Smooth muscle cell (in vitro differentiated cells): ENCODE measurements around the gene MPND. TPM values are rescaled to one million over a fixed set of nuclear protein-coding genes. Genes with fewer than 3 reads are reported as not detected.
A peak's percentile ranks its signal among the peaks of the same experiment; 100 is the strongest.

Experiments
- DNase-seq: peaks from one replicate; lab custom pipeline; 2025; ENCODE audit not compliant: unreplicated experiment; lab: John Stamatoyannopoulos, UW
- H2AFZ ChIP-seq: fragments of 200-600 bp; sonication (generic); 2 replicates; pipeline ENCODE4 v1.6.0; 2016; ENCODE audit warnings: antibody characterized with exemption, low read depth, mild to moderate bottlenecking
- H3F3A ChIP-seq: fragments of 200-600 bp; sonication (generic); 2 replicates; pipeline ENCODE4 v1.6.0; 2017; ENCODE audit warnings: antibody characterized with exemption, low read depth
- H3K27ac ChIP-seq: fragments of 200-600 bp; sonication (generic); 2 replicates; pipeline ENCODE4 v1.5.1; 2016; ENCODE audit warnings: low read depth, mild to moderate bottlenecking
- H3K27me3 ChIP-seq: fragments of 200-600 bp; sonication (generic); 2 replicates; pipeline ENCODE4 v1.6.1; 2016; ENCODE audit warnings: low read depth, mild to moderate bottlenecking
- H3K36me3 ChIP-seq: fragments of 200-600 bp; sonication (generic); 2 replicates; pipeline ENCODE4 v1.5.1; 2016; ENCODE audit warnings: low read depth
- H3K4me1 ChIP-seq: fragments of 200-600 bp; sonication (generic); 2 replicates; pipeline ENCODE4 v1.5.1; 2016; ENCODE audit warnings: low read depth
- H3K4me2 ChIP-seq: fragments of 200-600 bp; sonication (generic); 2 replicates; pipeline ENCODE4 v1.6.0; 2016; ENCODE audit warnings: mild to moderate bottlenecking
- H3K4me3 ChIP-seq: fragments of 200-600 bp; sonication (generic); 2 replicates; pipeline ENCODE4 v1.5.1; 2016; ENCODE audit warnings: mild to moderate bottlenecking
- H3K79me2 ChIP-seq: fragments of 200-600 bp; sonication (generic); 2 replicates; pipeline ENCODE4 v1.6.0; 2016; ENCODE audit warnings: low read depth, mild to moderate bottlenecking
- H3K9ac ChIP-seq: fragments of 200-600 bp; sonication (generic); 2 replicates; pipeline ENCODE4 v1.6.0; 2016; ENCODE audit warnings: low read depth
- H3K9me3 ChIP-seq: fragments of 200-600 bp; sonication (generic); replicated peaks from 2 replicates; pipeline ENCODE4 v1.5.1; 2016; ENCODE audit warnings: low read depth
- H4K20me1 ChIP-seq: fragments of 200-600 bp; sonication (generic); 2 replicates; pipeline ENCODE4 v1.6.0; 2016; ENCODE audit warnings: low read depth
- WGBS: methylation state at CpG from one replicate; pipeline ENCODE4 v1.1.7; 2016; ENCODE audit warnings: low lambda C conversion rate; 5-methylcytosine and 5-hydroxymethylcytosine counted together
- polyA plus RNA-seq: library from polyadenylated mRNA; unstranded; fragments of >200 nt; fragmentation: Nextera tagmentation; extraction: Ambion mirVana; gene quantifications from 2 replicates; pipeline ENCODE4 v1.2.1, GENCODE V29; 2016
- total RNA-seq: library from RNA; depleted of rRNA; stranded (reverse); fragments of >200 nt; gene quantifications from 2 replicates; pipeline ENCODE4 v1.2.3, GENCODE V29; 2014
- TF ChIP-seq, protein P1 (sequence below): fragments of 200-600 bp; sonication (generic); IDR thresholded peaks from 2 replicates; pipeline ENCODE4 v1.5.1; 2017; ENCODE audit warnings: borderline replicate concordance, mild to moderate bottlenecking, antibody characterized with exemption; ENCODE audit not compliant: insufficient read depth, poor library complexity, severe bottlenecking

The MPND gene
- total and polyA plus RNA-seq, 2 experiments from 2014 or later: 3.9 to 10.9 TPM

DNA sequence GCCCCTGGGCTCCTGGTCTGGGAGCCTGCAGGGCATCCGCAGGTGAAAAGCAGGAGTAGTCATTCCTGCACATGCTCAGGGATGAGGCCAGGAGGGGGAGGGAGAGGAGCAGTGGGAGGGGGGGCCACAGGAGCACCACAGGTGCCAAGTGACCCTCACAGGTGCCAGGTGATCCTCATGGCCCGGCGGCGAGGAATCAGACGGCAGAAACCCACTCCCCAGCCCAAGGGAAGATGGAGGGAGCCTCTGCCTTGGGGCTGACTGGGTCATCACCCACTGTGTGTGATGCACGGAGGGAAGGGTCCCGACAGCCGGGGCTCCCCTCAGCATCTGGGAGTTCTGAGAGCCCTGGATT is 29.6 kb downstream of the MPND start:
- WGBS: 98% methylated on average over 7 of the region's 8 CpGs

DNA sequence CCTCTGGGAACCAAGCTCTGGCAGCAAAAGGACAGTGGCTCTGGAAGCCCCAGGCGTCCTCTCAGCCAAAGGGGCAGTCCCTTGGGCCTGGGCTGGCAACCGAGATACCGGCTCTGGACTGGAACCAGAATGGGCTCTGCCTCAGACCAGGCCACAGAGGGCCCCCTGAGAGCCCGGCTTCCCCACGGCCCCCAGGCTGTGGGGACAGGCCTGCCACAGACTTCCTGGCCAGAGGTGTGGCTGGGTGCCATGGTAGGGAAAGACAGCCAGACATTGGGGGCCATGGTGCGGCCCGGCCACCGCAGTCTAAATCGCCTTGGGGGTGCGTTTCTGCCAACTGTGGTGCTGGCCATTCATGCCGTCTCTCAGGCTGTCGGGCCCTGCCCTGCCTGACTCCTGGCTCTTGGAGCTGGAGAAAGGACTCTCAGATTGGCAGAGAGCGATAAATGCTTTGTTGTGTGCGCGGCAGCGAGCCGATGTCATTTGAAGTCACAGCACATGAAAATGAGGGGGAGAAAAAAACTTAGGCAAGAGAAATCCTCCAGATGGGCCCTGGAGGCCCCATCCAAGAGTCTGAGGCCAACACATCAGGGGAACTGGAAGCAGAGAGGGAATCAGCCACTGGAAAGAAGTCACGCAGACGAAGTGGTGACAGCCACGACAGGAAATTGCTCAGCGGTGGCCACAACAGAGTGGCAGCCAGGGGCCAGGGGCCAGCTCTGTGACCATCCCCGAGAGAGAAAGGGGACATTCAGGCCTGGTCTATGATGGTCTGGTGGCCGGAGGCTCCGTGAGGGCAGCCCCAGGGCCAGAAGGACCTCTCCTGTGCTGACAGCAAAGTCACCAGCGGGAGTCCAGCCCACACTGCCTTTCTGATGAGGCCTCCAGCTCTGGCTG is 30.5 kb downstream of the MPND start:
- peak overlapping the region; percentile 95 for H3K27ac ChIP-seq
- H3K27me3 ChIP-seq: no peaks in the 10 kb centered on the region
- no peaks in the 10 kb centered on the region for H3K36me3 ChIP-seq
- H4K20me1 ChIP-seq: peaks cover 100% of the 10 kb centered on the region
- H3K79me2 ChIP-seq: peaks cover 73% of the 10 kb centered on the region
- H3K4me2 ChIP-seq: peak overlapping the region; percentile 53
- no peak overlapping the region for H2AFZ ChIP-seq
- peaks cover 61% of the 10 kb centered on the region for H3K4me1 ChIP-seq
- no peak overlapping the region for H3K4me3 ChIP-seq
- TF ChIP-seq, protein P1, sequence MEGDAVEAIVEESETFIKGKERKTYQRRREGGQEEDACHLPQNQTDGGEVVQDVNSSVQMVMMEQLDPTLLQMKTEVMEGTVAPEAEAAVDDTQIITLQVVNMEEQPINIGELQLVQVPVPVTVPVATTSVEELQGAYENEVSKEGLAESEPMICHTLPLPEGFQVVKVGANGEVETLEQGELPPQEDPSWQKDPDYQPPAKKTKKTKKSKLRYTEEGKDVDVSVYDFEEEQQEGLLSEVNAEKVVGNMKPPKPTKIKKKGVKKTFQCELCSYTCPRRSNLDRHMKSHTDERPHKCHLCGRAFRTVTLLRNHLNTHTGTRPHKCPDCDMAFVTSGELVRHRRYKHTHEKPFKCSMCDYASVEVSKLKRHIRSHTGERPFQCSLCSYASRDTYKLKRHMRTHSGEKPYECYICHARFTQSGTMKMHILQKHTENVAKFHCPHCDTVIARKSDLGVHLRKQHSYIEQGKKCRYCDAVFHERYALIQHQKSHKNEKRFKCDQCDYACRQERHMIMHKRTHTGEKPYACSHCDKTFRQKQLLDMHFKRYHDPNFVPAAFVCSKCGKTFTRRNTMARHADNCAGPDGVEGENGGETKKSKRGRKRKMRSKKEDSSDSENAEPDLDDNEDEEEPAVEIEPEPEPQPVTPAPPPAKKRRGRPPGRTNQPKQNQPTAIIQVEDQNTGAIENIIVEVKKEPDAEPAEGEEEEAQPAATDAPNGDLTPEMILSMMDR: no peak
- H3F3A ChIP-seq: peaks cover 43% of the 10 kb centered on the region
- H3K9ac ChIP-seq: peak overlapping the region; percentile 84
- peak; percentile 84 for DNase-seq
- 42% methylated on average over 25 of the region's 25 CpGs for whole genome bisulfite sequencing
- H3K9me3 ChIP-seq: no peaks in the 10 kb centered on the region

More for the DNA sequence above, 29.6 kb downstream of the MPND start:
- peaks cover 43% of the 10 kb centered on the region for H3F3A ChIP-seq
- peak overlapping the region; percentile 95 for H3K27ac ChIP-seq
- TF ChIP-seq, protein P1: no peak
- no peak for DNase-seq
- no peaks in the 10 kb centered on the region for H3K36me3 ChIP-seq
- no peaks in the 10 kb centered on the region for H3K27me3 ChIP-seq
- H3K9ac ChIP-seq: no peak overlapping the region
- peaks cover 73% of the 10 kb centered on the region for H3K79me2 ChIP-seq
- H4K20me1 ChIP-seq: peaks cover 100% of the 10 kb centered on the region
- H2AFZ ChIP-seq: no peak overlapping the region
- no peaks in the 10 kb centered on the region for H3K9me3 ChIP-seq
- H3K4me2 ChIP-seq: peak overlapping the region; percentile 53
- no peak overlapping the region for H3K4me3 ChIP-seq
- peaks cover 61% of the 10 kb centered on the region for H3K4me1 ChIP-seq

DNA sequence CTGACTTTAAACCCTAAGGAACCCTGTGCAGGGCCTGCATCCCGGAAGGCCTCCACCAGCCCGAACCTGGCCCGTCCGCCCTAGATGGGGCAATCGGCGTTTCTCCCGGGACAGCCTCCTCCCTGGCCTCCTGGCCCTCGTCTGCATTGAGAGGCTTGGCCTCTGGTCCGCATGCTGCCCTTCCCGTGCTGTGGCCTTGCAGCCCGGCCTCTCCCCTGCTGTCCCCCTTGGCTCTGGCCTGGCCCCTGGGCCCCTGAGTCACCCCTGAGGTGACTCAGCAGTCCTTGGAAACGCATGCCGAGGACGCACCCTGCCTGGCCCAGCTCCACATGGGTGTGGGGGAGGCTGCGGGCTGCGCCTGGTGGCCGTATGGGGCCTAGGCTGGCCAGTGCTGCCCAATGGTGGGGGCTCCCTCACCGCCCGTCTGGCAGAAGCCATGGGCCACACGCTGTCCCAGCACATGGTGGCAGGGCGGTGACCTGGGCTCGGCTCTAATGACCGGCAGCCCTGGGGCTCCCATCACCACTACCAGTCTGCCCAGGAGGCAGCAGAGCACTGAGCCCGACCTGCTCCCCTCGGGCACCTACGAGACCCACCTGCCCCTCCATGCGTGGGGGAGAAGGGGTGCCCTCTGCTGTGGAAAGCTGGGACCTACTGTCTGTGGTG is 31.3 kb downstream of the MPND start:
- H3K4me1 ChIP-seq: peaks cover 53% of the 10 kb centered on the region

More for the DNA sequence above, 31.3 kb downstream of the MPND start:
- no peak overlapping the region for H3K4me3 ChIP-seq
- peaks cover 43% of the 10 kb centered on the region for H3F3A ChIP-seq
- peak overlapping the region; percentile 84 for H3K9ac ChIP-seq
- no peaks in the 10 kb centered on the region for H3K27me3 ChIP-seq
- peak; percentile 84 for DNase-seq
- H3K79me2 ChIP-seq: peaks cover 73% of the 10 kb centered on the region
- peak overlapping the region; percentile 95 for H3K27ac ChIP-seq
- TF ChIP-seq, protein P1: no peak
- no peak overlapping the region for H2AFZ ChIP-seq
- no peaks in the 10 kb centered on the region for H3K9me3 ChIP-seq
- H4K20me1 ChIP-seq: peaks cover 100% of the 10 kb centered on the region
- peak overlapping the region; percentile 53 for H3K4me2 ChIP-seq
- 28% methylated on average over 24 of the region's 27 CpGs for WGBS
- no peaks in the 10 kb centered on the region for H3K36me3 ChIP-seq
